A673 (cell line): ENCODE results near the gene NCOA6. TPM values are rescaled to one million over a fixed set of nuclear protein-coding genes. Genes with fewer than 3 reads are reported as not detected.

Source experiments
- BruUV-seq: library from RNA; stranded (reverse); fragments of 400-500 nt; replicated peaks from 2 replicates; lab custom pipeline; 2021; lab: Mats Ljungman, UMichigan
- CTCF ChIA-PET: fragments of 300-600 bp; sonication (Branson Sonifier 250); formaldehyde crosslinking; loops from one replicate; lab custom pipeline; 2022; ENCODE audit warnings: antibody characterized with exemption; lab: Charles Lee
- POLR2A ChIA-PET: fragments of 300-600 bp; sonication (Branson Sonifier 250); formaldehyde crosslinking; loops from one replicate; lab custom pipeline; 2022; ENCODE audit warnings: antibody characterized with exemption; ENCODE audit not compliant: low non-redundant PET; lab: Charles Lee
- DNase-seq: peaks from one replicate; pipeline ENCODE4 v3.0.0-alpha.2; 2015; ENCODE audit warnings: low spot score
- H3K27ac ChIP-seq: fragments of 200-600 bp; sonication (generic); 2 replicates; pipeline ENCODE4 v1.5.1; 2016; ENCODE audit warnings: mixed run types, low read depth, mild to moderate bottlenecking, mixed read lengths, antibody characterized with exemption, low read length; ENCODE audit not compliant: poor library complexity, severe bottlenecking
- H3K27me3 ChIP-seq: fragments of 200-600 bp; sonication (generic); replicated peaks from 2 replicates; pipeline ENCODE4 v1.6.1; 2017; ENCODE audit warnings: mixed run types, low read depth, mild to moderate bottlenecking, mixed read lengths, antibody characterized with exemption, low read length; ENCODE audit not compliant: insufficient read depth, poor library complexity
- H3K36me3 ChIP-seq: fragments of 200-600 bp; sonication (generic); 2 replicates; pipeline ENCODE4 v1.6.1; 2016; ENCODE audit warnings: mixed run types, mild to moderate bottlenecking, mixed read lengths, antibody characterized with exemption, low read length; ENCODE audit not compliant: insufficient read depth, poor library complexity, severe bottlenecking
- H3K4me1 ChIP-seq: fragments of 200-600 bp; sonication (generic); 2 replicates; pipeline ENCODE4 v1.6.1; 2017; ENCODE audit warnings: mixed run types, mild to moderate bottlenecking, mixed read lengths, antibody characterized with exemption, low read length; ENCODE audit not compliant: insufficient read depth, poor library complexity, severe bottlenecking
- H3K4me3 ChIP-seq: fragments of 200-600 bp; sonication (generic); 2 replicates; pipeline ENCODE4 v1.5.1; 2016; ENCODE audit warnings: low read depth, mixed run types, mild to moderate bottlenecking, mixed read lengths, low read length; ENCODE audit not compliant: poor library complexity, severe bottlenecking
- H3K9me3 ChIP-seq: fragments of 200-600 bp; sonication (generic); 2 replicates; pipeline ENCODE4 v1.6.1; 2016; ENCODE audit warnings: mixed run types, low read depth, mild to moderate bottlenecking, mixed read lengths, antibody characterized with exemption, low read length; ENCODE audit not compliant: poor library complexity, severe bottlenecking
- EZH2 ChIP-seq: fragments of 200-600 bp; sonication (generic); IDR thresholded peaks from 2 replicates; pipeline ENCODE4 v1.6.1; 2017; ENCODE audit warnings: borderline replicate concordance, low read depth, mild to moderate bottlenecking, mixed read lengths, antibody characterized with exemption, low read length; ENCODE audit not compliant: poor library complexity, severe bottlenecking
- intact Hi-C: fragments of 100-400 bp; cut with micrococcal nuclease; formaldehyde crosslinking; loops from one replicate; pipeline ENCODE4 v1.10.0; 2022; ENCODE audit not compliant: unreplicated experiment
- total RNA-seq: library from RNA; stranded (reverse); gene quantifications from 2 replicates; pipeline ENCODE4 v1.2.3, GENCODE V29; 2021
- TF ChIP-seq, protein P1 (sequence below): fragments of 300-800, 200-600 bp; sonication (generic); conservative IDR thresholded peaks from 2 replicates; pipeline ENCODE4 v1.5.1; 2017; ENCODE audit warnings: low read depth, mild to moderate bottlenecking, antibody characterized with exemption, low read length, moderate library complexity, mixed read lengths

NCOA6 gene
- total RNA-seq, 1 experiment from 2014 or later: 39.9 TPM

DNA sequence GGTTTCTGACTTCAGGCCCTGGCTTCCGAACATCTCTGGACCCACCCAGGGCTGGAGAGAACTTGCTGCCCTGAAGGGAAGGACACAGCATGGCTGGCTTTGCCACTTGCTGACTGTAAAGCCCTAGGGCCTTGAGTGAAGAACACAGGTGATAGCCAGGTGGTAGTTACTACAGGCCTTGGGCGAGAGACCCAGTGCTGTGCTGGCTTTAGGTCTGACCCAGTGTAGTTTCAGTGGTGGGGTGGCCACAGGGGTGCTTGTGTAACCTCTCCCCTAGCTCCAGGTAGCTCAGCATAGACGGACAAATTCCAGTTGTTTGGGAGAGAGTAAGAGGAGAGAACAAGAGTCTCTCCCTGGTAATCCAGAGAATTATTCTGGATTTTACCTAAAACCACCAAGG, 27.1 kb downstream of the NCOA6 start:
- Histone ChIP-seq H3K9me3 (no peaks in the 10 kb centered on the region), H3K27ac (no peak overlapping the region), H3K4me1 (peaks cover 12% of the 10 kb centered on the region), H3K4me3 (no peak overlapping the region), H3K36me3 (no peaks in the 10 kb centered on the region), H3K27me3 (no peaks in the 10 kb centered on the region)
- no peak for TF ChIP-seq EZH2
- TF ChIP-seq, protein P1, sequence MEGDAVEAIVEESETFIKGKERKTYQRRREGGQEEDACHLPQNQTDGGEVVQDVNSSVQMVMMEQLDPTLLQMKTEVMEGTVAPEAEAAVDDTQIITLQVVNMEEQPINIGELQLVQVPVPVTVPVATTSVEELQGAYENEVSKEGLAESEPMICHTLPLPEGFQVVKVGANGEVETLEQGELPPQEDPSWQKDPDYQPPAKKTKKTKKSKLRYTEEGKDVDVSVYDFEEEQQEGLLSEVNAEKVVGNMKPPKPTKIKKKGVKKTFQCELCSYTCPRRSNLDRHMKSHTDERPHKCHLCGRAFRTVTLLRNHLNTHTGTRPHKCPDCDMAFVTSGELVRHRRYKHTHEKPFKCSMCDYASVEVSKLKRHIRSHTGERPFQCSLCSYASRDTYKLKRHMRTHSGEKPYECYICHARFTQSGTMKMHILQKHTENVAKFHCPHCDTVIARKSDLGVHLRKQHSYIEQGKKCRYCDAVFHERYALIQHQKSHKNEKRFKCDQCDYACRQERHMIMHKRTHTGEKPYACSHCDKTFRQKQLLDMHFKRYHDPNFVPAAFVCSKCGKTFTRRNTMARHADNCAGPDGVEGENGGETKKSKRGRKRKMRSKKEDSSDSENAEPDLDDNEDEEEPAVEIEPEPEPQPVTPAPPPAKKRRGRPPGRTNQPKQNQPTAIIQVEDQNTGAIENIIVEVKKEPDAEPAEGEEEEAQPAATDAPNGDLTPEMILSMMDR: no peak
- BruUV-seq: no TSS peak
- ChIA-PET CTCF (no interaction called here), POLR2A (no interaction called here)
- no peak for DNase-seq
- intact Hi-C loops: no loop called here

GRCh38 chr20:34797012-34797995, 28.1 kb downstream of the NCOA6 start:
- ChIA-PET CTCF (interaction anchor here (0.6 kb wide), 1 partner anchor 299 kb away, joined by 3 read pairs; no protein-coding TSS in a partner anchor), POLR2A (interaction anchor here (0.6 kb wide), 1 partner anchor 20 kb away, joined by 3 read pairs; no protein-coding TSS in a partner anchor)
- H3K36me3 ChIP-seq: no peaks in the 10 kb centered on the region
- no peaks in the 10 kb centered on the region for H3K27me3 ChIP-seq
- H3K9me3 ChIP-seq: no peaks in the 10 kb centered on the region
- TF ChIP-seq EZH2: no peak
- TF ChIP-seq, protein P1: no peak
- no TSS peak for BruUV-seq
- DNase-seq: no peak
- no peak overlapping the region for H3K27ac ChIP-seq
- peaks cover 20% of the 10 kb centered on the region for H3K4me1 ChIP-seq
- intact Hi-C loops: no loop called here
- no peak overlapping the region for H3K4me3 ChIP-seq

- TF ChIP-seq EZH2: no peak
- TF ChIP-seq, protein P1: no peak
- CTCF ChIA-PET: no interaction called here
These were observed 31.4 kb downstream of the NCOA6 start for GRCh38 chr20:34794006-34794585.

More at GRCh38 chr20:34794006-34794585, 31.4 kb downstream of the NCOA6 start:
- intact Hi-C loops: no loop called here
- POLR2A ChIA-PET: no interaction called here
- DNase-seq: no peak
- Histone ChIP-seq H3K4me3 (no peak overlapping the region), H3K27ac (no peak overlapping the region), H3K27me3 (no peaks in the 10 kb centered on the region), H3K4me1 (peaks cover 33% of the 10 kb centered on the region), H3K9me3 (no peaks in the 10 kb centered on the region), H3K36me3 (no peaks in the 10 kb centered on the region)
- no TSS peak for BruUV-seq
